Left forelimb (tissue), 1 donor: ENCODE data around the gene METTL2A.
A peak's percentile ranks its signal among the peaks of the same experiment; 100 is the strongest.
"Not testable (repeated sequence)": the region's sequence is repeated elsewhere in the genome, so short reads cannot be mapped to it uniquely, and the experiment has no call there.

Source experiments
- DNase-seq: peaks from one replicate; pipeline ENCODE4 v3.0.0-alpha.2; 2018; ENCODE audit warnings: low spot score

Gene METTL2A

DNA sequence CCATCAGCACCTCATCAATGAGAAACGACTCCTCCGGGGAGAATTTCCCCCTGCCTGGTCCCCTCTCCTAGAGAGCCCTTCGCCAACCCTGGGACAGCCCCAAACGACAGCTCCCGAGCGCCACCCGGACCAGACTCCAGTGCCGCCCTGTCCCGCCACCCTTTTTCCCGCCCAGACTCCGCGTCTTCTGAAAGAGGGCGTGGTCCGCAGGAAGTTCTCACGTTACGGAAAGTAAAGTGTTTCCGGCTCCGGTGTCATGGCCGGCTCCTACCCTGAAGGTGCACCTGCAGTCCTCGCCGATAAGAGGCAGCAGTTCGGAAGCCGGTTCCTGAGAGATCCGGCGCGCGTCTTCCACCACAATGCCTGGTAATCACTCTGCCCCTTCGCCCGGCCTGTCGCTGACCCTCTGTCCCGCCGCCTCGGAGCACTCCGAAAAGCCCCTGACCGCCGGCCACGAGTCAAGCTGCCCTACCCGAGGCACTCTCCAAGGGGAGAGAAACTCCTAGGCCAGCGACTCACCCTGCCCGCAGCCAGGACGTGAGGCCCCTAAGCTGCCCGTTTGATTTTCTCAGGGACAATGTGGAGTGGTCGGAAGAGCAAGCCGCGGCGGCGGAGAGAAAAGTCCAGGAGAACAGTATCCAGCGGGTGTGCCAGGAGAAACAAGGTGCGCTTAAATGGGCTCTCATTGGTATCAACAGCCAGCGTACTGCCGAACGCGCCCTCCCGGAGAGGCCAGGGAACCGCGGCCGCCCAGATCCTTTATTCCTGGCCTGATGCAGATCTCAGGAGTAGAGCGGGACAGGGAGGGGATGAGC, at the start of gene METTL2A:
Gene METTL2A (plus strand): TSS at position 251 of the 815 bp plus-strand sequence. CDS start 6 bp downstream, at position 257.
- peak; percentile 85 for DNase-seq

DNA sequence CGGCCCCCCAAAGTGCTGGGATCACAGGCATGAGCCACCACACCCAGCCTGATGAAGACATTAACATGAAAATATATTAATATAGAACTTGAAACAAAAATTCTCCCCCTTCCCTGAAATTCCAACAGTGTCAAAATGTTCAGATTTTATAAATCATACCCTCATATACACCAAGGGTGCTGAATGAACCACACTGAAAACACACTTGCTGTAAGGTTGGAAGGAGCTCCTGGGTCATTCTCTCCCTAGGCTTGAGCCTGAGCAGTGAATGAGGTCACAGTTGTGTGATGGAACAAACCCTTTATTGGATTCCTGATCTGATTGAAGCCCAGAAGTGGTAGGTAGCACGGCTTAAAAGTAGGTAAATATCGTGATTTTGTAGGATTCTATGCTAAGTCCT, 43.4 kb upstream of the METTL2A start, which contains the start of gene EFCAB3:
Gene EFCAB3 (plus strand): TSS at position 301 of the 400 bp plus-strand sequence. CDS start 2,427 bp downstream, outside the sequence.
- DNase-seq = no peak

DNA sequence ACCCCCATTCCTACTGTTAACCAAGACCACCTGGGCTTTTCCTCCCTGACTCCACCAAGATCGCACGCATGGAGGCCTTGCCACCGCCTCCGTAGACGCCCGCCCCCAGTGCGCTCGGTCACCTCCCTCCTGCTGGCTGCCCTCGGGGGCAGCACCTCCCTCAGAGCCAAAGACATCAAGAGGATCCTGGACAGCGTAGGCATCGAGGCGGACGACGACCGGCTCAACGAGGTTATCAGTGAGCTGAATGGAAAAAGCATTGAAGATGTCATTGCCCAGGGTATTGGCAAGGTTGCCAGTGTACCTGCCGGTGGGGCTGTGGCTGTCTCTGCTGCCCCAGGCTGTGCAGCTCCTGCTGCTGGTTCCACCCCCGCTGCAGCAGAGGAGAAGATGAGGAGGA, 42.1 kb upstream of the METTL2A start:
- no peak for DNase-seq

- no peak for DNase-seq
Measured at GRCh38 chr17:62388856-62389255, 34.8 kb upstream of the METTL2A start.

- no peak for DNase-seq
Measured at GRCh38 chr17:62392908-62393307, 30.8 kb upstream of the METTL2A start.

GRCh38 chr17:62398891-62399290, 24.8 kb upstream of the METTL2A start:
- DNase-seq = no peak

DNA sequence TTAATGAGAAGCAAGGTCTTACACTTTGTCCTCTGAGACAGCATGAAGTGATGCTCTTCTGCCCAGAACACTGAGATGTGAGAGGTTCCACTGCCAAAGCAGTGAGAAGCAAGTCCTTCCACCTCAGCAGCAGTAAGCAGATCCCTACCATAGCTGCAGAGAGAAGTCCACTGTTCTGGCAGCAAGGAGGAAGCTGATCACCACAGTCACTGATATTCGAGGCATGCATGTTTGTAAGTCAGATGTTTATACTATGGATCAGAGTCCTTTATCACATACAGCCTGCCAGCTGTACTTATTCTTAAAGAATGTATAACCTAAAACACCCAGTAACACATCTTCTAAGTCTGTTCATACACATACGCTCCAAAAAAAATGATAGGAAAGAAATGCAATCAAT, 18.2 kb upstream of the METTL2A start:
- no peak for DNase-seq

DNA sequence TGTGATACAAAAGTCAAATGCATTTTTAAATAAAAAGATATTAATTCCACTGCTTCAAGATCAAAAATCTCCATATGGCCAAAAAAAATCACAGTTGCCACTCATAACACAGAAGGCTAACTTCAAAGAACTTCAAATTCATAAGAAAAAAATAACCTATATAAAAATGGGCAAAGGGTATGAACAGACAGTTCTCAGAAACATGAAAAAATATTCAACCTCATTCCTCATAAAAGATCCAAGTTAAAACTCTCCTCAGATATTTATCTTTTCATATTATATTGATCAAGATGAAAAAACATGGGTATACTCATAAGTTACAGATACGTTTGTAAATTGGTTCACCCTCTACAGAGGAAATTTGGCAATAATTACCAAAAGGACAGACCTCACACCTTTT, 10.6 kb upstream of the METTL2A start:
- DNase-seq = not testable (repeated sequence)

- DNase-seq = not testable (repeated sequence)
Measured at GRCh38 chr17:62426214-62426613, 2.5 kb downstream of the METTL2A start.

GRCh38 chr17:62435251-62435650, 11.6 kb downstream of the METTL2A start:
- DNase-seq = not testable (repeated sequence)

GRCh38 chr17:62441181-62441580, 17.5 kb downstream of the METTL2A start:
- DNase-seq = not testable (repeated sequence)

DNA sequence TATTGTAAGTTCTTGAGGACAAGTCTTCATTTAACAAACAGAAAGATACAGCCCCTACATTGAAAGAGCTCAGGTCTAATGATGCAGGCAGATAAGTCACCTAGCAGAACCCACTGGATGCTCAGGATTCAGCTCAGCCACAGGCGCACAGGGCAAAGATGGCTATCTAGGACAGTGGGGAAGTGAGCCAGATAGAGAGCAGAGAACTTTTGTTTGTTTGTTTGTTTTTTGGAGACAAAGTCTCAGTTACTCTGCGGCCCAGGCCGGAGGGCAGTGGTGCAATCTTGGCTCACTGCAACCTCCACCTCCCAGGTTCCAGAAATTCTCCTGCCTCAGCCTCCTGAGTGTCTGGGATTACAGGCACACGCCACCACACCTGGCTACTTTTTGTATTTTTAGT, 20.4 kb downstream of the METTL2A start:
- no peak for DNase-seq

GRCh38 chr17:62445791-62446190, 22.1 kb downstream of the METTL2A start:
- DNase-seq = not testable (repeated sequence)

GRCh38 chr17:62452195-62452594, 28.5 kb downstream of the METTL2A start:
- not testable (repeated sequence) for DNase-seq

GRCh38 chr17:62453041-62453440, 29.3 kb downstream of the METTL2A start:
- not testable (repeated sequence) for DNase-seq

- DNase-seq = not testable (repeated sequence)
Measured at GRCh38 chr17:62453656-62454055, 30.0 kb downstream of the METTL2A start.

- DNase-seq = not testable (repeated sequence)
Measured at GRCh38 chr17:62454111-62454510, 30.4 kb downstream of the METTL2A start.

DNA sequence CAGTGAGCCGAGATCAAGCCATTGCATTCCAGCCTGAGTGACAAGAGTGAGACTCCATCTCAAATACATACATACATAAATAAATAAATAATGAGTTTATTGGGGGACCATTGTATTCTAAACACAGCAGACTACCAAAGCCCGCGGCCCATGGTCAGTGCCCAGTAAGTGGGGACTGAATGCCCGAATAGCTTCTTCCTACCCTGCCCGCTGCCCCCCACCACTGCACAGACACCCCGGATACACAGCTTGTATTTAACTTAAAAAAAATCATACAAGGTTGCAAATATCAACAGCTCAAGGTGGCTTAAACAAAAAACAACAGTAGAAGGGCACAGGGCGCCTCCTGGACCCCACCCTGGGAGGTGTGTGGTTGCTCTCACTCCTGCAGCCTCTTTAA, 32.3 kb downstream of the METTL2A start:
- no peak for DNase-seq

GRCh38 chr17:62458483-62458882, 34.8 kb downstream of the METTL2A start:
- DNase-seq = not testable (repeated sequence)

DNA sequence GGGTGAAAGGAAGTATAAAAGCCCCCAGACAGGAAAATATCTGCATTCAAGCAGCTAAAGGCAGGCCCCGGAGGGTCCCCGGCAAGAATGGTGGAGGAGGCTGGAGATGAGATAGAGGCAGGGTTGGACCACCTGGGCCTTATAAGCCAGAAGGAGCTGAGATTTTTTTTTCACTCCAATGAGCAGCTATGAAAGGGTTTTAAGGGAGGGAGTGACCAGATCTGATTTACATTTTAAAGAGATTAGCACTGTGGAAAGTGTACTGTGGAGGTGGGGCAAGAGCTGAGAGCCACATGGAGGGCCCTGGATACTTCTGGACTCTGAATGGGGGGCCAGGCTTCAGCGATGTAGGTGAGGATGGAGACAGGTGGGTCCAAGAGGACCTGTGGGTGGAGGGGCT, 40.7 kb downstream of the METTL2A start:
- not testable (repeated sequence) for DNase-seq

GRCh38 chr17:62465271-62465670, 41.6 kb downstream of the METTL2A start:
- DNase-seq = not testable (repeated sequence)

GRCh38 chr17:62470666-62471379, 47.1 kb downstream of the METTL2A start:
- DNase-seq = peak; percentile 66

- DNase-seq = not testable (repeated sequence)
Measured at GRCh38 chr17:62471380-62471880, 47.7 kb downstream of the METTL2A start.
